Spinal cord (tissue), 10 donors: Measurements from ENCODE around the gene FAM163A. TPM values are rescaled to one million over a fixed set of nuclear protein-coding genes. Genes with fewer than 3 reads are reported as not detected.
A peak's percentile ranks its signal among the peaks of the same experiment; 100 is the strongest.
"Not testable (repeated sequence)": the region's sequence is repeated elsewhere in the genome, so short reads cannot be mapped to it uniquely, and the experiment has no call there.

ENCODE experiments used
- DNase-seq, 6 donors: peaks; one replicate each; pipeline versions ENCODE4 v3.0.0 to v3.0.0-alpha.2; 2013 to 2015; ENCODE audit warnings: low spot score in 6 of 6, low read depth in 4 of 6
- H3K27ac ChIP-seq: one replicate; pipeline ENCODE4 v1.5.1; 2013; ENCODE audit warnings: low read depth, low read length, control low read depth
- H3K27me3 ChIP-seq: one replicate; pipeline ENCODE4 v1.6.1; 2013; ENCODE audit warnings: low read length; ENCODE audit not compliant: control insufficient read depth, insufficient read depth
- H3K36me3 ChIP-seq: one replicate; pipeline ENCODE4 v1.6.1; 2013; ENCODE audit warnings: low read length; ENCODE audit not compliant: control insufficient read depth, insufficient read depth
- H3K4me1 ChIP-seq: one replicate; pipeline ENCODE4 v1.6.1; 2013; ENCODE audit warnings: low read length; ENCODE audit not compliant: control insufficient read depth, insufficient read depth
- H3K4me3 ChIP-seq: one replicate; pipeline ENCODE4 v1.5.1; 2013; ENCODE audit warnings: low read depth, low read length, control low read depth
- H3K9me3 ChIP-seq: one replicate; pipeline ENCODE4 v1.6.1; 2013; ENCODE audit warnings: low read length; ENCODE audit not compliant: control insufficient read depth, insufficient read depth
- WGBS: methylation state at CpG from one replicate; pipeline ENCODE4 v1.1.5; 2013; ENCODE audit warnings: missing lambda C conversion rate; ENCODE audit not compliant: insufficient coverage; 5-methylcytosine and 5-hydroxymethylcytosine counted together
- polyA plus RNA-seq, 2 donors: library from polyadenylated mRNA; unstranded; fragments of 120-200 nt; gene quantifications; one replicate each; pipeline ENCODE4 v1.2.1, GENCODE V29; 2013; ENCODE audit not compliant: insufficient read length in 2 of 2
- total RNA-seq, 2 donors: library from RNA; depleted of rRNA in 1 of 2; stranded (reverse); fragments of 120-200 nt in 1 of 2; fragments of >200 nt in 1 of 2; gene quantifications; one replicate each; pipeline versions ENCODE4 v1.2.3 to v1.2.4, GENCODE V29; 2013 to 2014
- donor health status: healthy.

The FAM163A gene
- total and polyA plus RNA-seq, 4 donors: 0.55 to 4.2 (median 2.5) TPM

- no peak for DNase-seq
Observed at GRCh38 chr1:179828554-179829110, 85.5 kb downstream of the FAM163A start.

GRCh38 chr1:179831225-179831624 lies 88.1 kb downstream of the FAM163A start:
- Histone ChIP-seq H3K4me1 (no peaks in the 10 kb centered on the region), H3K4me3 (no peak overlapping the region), H3K9me3 (no peaks in the 10 kb centered on the region), H3K36me3 (peaks cover 3% of the 10 kb centered on the region), H3K27ac (no peak overlapping the region), H3K27me3 (no peaks in the 10 kb centered on the region)
- WGBS: no CpG with 5 or more reads among the region's 3 CpGs
- DNase-seq: no peak

More at GRCh38 chr1:179828554-179829110, 85.5 kb downstream of the FAM163A start:
- WGBS: 97% methylated on average over 9 of the region's 9 CpGs
- no peaks in the 10 kb centered on the region for H3K9me3 ChIP-seq
- H3K4me3 ChIP-seq: no peak overlapping the region
- no peaks in the 10 kb centered on the region for H3K27me3 ChIP-seq
- no peak overlapping the region for H3K27ac ChIP-seq
- no peaks in the 10 kb centered on the region for H3K36me3 ChIP-seq
- no peaks in the 10 kb centered on the region for H3K4me1 ChIP-seq

- Histone ChIP-seq H3K27me3 (no peaks in the 10 kb centered on the region), H3K9me3 (no peaks in the 10 kb centered on the region), H3K4me1 (no peaks in the 10 kb centered on the region), H3K27ac (no peak overlapping the region), H3K4me3 (no peak overlapping the region), H3K36me3 (peaks cover 7% of the 10 kb centered on the region)
- no CpG with 5 or more reads among the region's 9 CpGs for WGBS
- peak in 1 of 6 donors; percentile 76 for DNase-seq
Observed at GRCh38 chr1:179831852-179832699, 89.0 kb downstream of the FAM163A start.

- H3K9me3 ChIP-seq, DNase-seq, H3K27me3 ChIP-seq, H3K27ac ChIP-seq, H3K36me3 ChIP-seq, H3K4me3 ChIP-seq, H3K4me1 ChIP-seq: not testable (repeated sequence)
- WGBS: 99% methylated on average over 35 of the region's 38 CpGs
Observed at GRCh38 chr1:179836686-179837445, 93.8 kb downstream of the FAM163A start.

- peaks cover 14% of the 10 kb centered on the region for H3K36me3 ChIP-seq
- H3K27ac ChIP-seq: no peak overlapping the region
- no peaks in the 10 kb centered on the region for H3K9me3 ChIP-seq
- H3K4me1 ChIP-seq: no peaks in the 10 kb centered on the region
- WGBS: 87% methylated on average over 3 of the region's 3 CpGs
- H3K27me3 ChIP-seq: no peaks in the 10 kb centered on the region
- H3K4me3 ChIP-seq: no peak overlapping the region
- DNase-seq: no peak
Observed at GRCh38 chr1:179840107-179840506, 97.0 kb downstream of the FAM163A start.

- Histone ChIP-seq H3K4me3 (no peak overlapping the region), H3K9me3 (no peaks in the 10 kb centered on the region), H3K36me3 (peaks cover 25% of the 10 kb centered on the region), H3K27ac (no peak overlapping the region), H3K27me3 (no peaks in the 10 kb centered on the region), H3K4me1 (no peaks in the 10 kb centered on the region)
- DNase-seq: no peak
- WGBS: 100% methylated on average over 1 of the region's 3 CpGs
Observed at GRCh38 chr1:179848233-179848632, 105.1 kb downstream of the FAM163A start.

- Histone ChIP-seq H3K27me3 (no peaks in the 10 kb centered on the region), H3K4me3 (no peak overlapping the region), H3K9me3 (no peaks in the 10 kb centered on the region), H3K4me1 (no peaks in the 10 kb centered on the region), H3K36me3 (peaks cover 21% of the 10 kb centered on the region), H3K27ac (no peak overlapping the region)
- no peak for DNase-seq
- WGBS: no CpG with 5 or more reads among the region's 1 CpG
Observed at GRCh38 chr1:179853102-179853501, 110.0 kb downstream of the FAM163A start.

GRCh38 chr1:179855831-179856230 lies 112.7 kb downstream of the FAM163A start:
- not testable (repeated sequence) for H3K9me3 ChIP-seq, H3K4me3 ChIP-seq, H3K4me1 ChIP-seq, H3K27ac ChIP-seq, H3K36me3 ChIP-seq, H3K27me3 ChIP-seq, DNase-seq
- no CpG with 5 or more reads among the region's 4 CpGs for WGBS

GRCh38 chr1:179856296-179856695 lies 113.2 kb downstream of the FAM163A start:
- no peaks in the 10 kb centered on the region for H3K9me3 ChIP-seq
- no peak for DNase-seq
- no CpG with 5 or more reads among the region's 2 CpGs for WGBS
- no peak overlapping the region for H3K4me3 ChIP-seq
- no peaks in the 10 kb centered on the region for H3K4me1 ChIP-seq
- peaks cover 7% of the 10 kb centered on the region for H3K36me3 ChIP-seq
- H3K27me3 ChIP-seq: no peaks in the 10 kb centered on the region
- H3K27ac ChIP-seq: no peak overlapping the region
